Omental fat pad (tissue), 4 donors: ENCODE measurements around the gene POU3F2. TPM values are rescaled to one million over a fixed set of nuclear protein-coding genes. Genes with fewer than 3 reads are reported as not detected.

Experiments
- ATAC-seq: fragments of 150-250 bp; one replicate; pipeline ENCODE4 v1.9.1; 2016; ENCODE audit warnings: mild to moderate bottlenecking, moderate library complexity; ENCODE audit not compliant: low FRiP score
- DNase-seq: peaks from one replicate; pipeline ENCODE4 v3.0.0-alpha.2; 2019; ENCODE audit warnings: low spot score
- total RNA-seq, 4 donors: library from RNA; depleted of rRNA; stranded (reverse); fragments of >200 nt; gene quantifications; one replicate each; pipeline ENCODE4 v1.1.0, GENCODE V29; 2016
- TF ChIP-seq, protein P1 (sequence below), 3 donors: fragments of 450-650 bp; IDR thresholded peaks; one replicate each; pipeline ENCODE4 v1.5.1; 2016 to 2017; ENCODE audit warnings: antibody characterized with exemption in 3 of 3, mild to moderate bottlenecking in 3 of 3, moderate library complexity in 2 of 3

POU3F2 gene
- total RNA-seq, 4 donors from 2014 or later: not detected

DNA sequence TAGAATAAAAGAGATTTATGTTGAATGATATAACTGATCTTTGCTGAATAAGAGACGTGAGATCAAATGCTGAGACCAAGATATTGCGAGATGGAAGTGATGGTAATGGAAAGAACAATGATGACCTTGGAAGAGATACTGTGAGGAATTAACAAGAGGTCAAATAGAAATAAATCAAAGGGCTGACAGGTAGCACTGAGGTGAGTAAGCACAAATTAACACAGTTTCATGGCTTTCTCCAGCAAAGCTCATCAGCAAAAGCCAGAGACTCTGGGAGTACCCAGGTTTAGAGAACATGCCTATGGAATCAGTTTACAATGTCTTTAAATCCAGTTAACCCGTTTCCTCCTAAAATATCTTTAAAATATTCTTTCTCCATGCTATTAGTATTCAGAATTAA, 53.3 kb downstream of the POU3F2 start:
- ATAC-seq: no peak
- no peak for DNase-seq
- TF ChIP-seq, protein P1, sequence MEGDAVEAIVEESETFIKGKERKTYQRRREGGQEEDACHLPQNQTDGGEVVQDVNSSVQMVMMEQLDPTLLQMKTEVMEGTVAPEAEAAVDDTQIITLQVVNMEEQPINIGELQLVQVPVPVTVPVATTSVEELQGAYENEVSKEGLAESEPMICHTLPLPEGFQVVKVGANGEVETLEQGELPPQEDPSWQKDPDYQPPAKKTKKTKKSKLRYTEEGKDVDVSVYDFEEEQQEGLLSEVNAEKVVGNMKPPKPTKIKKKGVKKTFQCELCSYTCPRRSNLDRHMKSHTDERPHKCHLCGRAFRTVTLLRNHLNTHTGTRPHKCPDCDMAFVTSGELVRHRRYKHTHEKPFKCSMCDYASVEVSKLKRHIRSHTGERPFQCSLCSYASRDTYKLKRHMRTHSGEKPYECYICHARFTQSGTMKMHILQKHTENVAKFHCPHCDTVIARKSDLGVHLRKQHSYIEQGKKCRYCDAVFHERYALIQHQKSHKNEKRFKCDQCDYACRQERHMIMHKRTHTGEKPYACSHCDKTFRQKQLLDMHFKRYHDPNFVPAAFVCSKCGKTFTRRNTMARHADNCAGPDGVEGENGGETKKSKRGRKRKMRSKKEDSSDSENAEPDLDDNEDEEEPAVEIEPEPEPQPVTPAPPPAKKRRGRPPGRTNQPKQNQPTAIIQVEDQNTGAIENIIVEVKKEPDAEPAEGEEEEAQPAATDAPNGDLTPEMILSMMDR (IDR thresholded peaks at IDR 0.05): no peak

Other genes with a start within 250 kb of the POU3F2 start
- 10 to 100 TPM; 11.4 to 26.5 (median 20.9) TPM for gene FBXL4, start 113.4 kb downstream of the POU3F2 start, total RNA-seq